ENCODE measurements around the gene TRAPPC14.
"Not testable (repeated sequence)": the region's sequence is repeated elsewhere in the genome, so short reads cannot be mapped to it uniquely, and the experiment has no call there.

Gene TRAPPC14

DNA sequence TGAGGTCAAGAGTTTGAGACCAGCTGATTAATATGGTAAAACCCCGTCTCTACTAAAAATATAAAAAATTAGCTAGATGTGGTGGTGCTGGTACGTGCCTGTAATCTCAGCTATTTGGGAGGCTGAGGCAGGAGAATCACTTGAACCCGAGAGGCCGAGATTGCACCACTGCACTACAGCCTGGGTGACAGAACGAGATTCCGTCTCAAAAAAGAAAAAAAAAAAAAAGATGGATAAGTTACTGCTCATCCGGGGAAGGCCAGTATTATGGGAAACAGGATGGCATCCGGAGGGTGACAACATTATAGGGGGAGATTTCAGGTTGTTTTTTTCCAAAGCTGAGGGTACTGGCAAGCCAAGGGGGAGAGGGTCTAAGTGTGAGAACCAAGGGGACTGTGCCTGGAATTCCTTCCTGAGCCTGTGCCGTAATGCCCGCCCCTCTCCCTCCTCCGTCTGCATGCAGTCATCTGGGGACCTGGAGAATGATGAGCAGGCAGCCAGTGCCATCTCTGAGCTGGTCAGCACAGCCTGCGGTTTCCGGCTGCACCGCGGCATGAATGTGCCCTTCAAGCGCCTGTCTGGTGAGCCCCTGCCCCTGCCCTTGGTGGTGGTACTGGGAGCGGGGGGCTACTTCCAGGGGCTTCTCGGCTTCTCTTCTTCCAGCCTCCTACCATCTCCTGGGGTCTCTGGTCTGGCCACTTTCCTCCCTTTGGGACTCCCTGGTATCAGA lies 5.4 kb downstream of the TRAPPC14 start:
- no peak for DNase-seq

DNA sequence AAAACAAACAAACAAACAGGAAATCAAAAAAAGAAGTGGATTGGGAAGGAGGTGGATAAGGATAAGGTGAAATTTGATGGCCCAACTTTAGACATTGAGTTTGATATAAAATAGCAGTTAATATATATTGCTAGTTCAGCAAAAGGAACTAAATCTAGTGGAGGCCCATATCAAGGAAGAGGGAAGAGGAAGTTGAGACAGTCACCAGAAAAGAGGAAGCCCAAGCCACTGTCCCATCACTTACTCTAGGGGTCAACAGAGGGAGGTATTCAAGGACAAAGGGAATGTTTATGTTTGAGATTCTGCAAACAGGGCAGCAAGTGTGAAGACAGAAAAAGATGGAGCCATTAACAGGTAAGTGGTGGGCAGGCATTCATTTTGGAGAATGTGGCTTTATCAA lies 6.1 kb downstream of the TRAPPC14 start:
- DNase-seq, result no peak

DNA sequence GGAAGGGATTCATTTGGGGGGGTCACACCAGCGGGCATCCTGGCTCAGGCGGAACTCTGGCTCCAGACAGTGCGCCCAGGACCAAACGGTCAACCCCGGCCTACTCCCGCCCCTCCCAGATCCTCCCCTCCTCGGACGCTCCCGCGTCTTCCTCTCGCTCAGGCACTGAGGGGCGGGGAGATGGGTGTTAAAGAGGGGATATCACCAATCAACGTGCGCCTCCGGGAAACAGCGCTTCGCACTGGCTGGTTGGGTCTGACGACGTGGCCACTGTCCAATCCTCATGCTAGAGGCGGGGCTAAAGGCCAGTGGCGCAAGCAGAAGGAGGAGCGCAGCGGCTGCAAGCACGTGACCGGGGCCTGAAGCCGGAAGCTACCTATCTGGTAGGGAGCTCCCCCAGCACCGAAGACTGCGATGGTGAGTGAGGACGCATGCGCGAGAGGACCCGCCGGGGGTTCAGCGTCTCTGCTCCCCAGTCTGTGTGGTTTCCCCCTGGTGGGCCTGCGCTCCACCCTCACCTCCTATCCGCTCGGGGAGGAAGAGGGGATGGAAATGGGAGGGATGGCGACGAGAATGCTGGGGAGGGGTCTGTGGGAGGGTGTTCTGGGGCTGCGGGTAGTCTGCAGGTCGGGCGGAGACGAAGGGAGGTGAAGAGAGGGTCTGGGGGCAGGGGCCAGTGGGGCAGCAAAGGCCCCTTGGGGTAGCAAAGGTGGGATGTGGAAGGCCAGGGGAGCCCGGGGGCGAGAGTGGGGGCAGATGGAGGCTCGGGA lies 9.8 kb downstream of the TRAPPC14 start, which contains the start of gene LAMTOR4:
TSS of gene LAMTOR4 (plus strand) at position 360 of the 770 bp plus-strand sequence. CDS start at position 415, 55 bp downstream.
- DNase-seq, result peak; percentile 96 to 98

DNA sequence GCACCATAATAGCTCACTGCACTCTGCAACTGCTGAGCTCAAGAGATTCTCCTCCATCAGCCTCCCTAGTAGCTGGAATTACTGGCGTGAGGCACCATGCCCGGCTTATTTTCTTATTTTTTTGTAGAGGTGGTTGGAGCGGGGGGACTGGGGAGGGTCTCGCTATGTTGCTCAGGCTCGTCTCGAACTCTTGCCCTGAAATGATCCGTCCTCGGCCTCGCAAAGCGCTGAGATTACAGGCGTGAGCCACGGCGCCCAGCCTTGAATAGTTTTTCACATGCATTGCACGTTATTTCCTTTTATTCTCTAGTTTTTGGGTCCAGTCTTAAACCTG lies 10.3 kb downstream of the TRAPPC14 start:
- no peak for DNase-seq

DNA sequence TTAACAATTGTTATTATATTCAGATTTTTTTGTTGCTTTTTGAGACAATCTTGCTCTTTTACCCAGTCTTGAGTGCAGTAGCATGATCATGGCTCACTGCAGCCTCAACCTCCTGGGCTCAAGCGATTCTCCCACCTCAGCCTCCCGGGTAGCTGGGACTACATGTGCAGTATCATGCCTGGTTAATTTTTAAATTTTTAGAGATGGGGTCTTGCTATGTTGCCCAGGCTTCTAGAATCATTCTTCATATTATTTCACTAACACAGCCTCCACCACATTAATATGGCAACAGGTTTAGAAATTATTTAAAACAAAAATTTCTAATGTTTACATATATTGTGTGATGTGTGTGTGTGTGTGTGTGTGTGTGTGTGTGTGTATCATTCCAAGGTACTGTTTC lies 11.2 kb downstream of the TRAPPC14 start:
- no peak for DNase-seq

GRCh38 chr7:100146350-100146749 lies 12.2 kb downstream of the TRAPPC14 start:
- DNase-seq, result not testable (repeated sequence)

- DNase-seq, result no peak
Measured at GRCh38 chr7:100142461-100142860, 16.1 kb downstream of the TRAPPC14 start.

DNA sequence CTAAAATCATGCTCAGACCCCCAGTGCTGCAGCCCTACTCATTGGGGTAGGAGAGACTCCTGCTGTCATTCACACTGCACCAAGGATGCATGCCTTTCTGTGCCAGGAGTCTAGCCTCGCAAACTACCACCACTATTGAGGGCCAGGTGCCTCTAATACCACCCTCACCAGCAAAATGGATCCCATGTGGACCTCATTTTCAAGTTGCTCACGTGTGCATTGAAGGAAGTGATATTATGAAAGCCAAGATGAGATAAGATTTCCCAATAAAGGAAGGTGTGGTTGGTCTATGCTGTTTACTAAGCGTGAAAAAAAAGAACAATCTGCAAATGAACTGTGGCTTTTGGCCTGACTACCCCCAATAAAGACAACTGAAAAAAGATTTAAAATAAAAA lies 17.0 kb downstream of the TRAPPC14 start:
- no peak for DNase-seq

- DNase-seq, result no peak
Measured at GRCh38 chr7:100137851-100138760, 20.4 kb downstream of the TRAPPC14 start.

- DNase-seq, result peak; percentile 64 to 66
Measured at GRCh38 chr7:100132697-100133151, 25.8 kb downstream of the TRAPPC14 start.

DNA sequence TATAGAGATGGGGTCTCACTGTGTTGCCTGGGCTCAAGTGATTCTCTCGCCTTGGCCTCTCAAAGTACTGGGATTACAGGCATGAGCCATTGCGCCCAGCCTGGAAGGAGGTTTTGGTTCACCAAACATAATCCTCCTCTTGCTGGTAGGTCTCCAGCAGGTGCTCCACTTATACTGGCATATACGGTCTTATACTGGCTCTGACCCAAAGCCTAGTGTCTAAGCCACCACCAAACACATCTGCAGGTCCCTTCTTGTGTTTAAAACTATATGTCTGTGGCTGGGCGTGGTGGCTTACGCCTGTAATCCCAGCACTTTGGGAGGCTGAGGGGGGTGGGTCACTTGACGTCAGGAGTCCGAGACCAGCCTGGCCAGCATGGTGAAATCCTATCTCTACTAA lies 26.4 kb downstream of the TRAPPC14 start:
- no peak for DNase-seq

- DNase-seq, result peak; percentile 78 to 90
Measured at GRCh38 chr7:100130608-100131453, 27.7 kb downstream of the TRAPPC14 start.

- not testable (repeated sequence) for DNase-seq
Measured at GRCh38 chr7:100130220-100130607, 28.3 kb downstream of the TRAPPC14 start.

- DNase-seq, result no peak
Measured at GRCh38 chr7:100128637-100128963, 29.9 kb downstream of the TRAPPC14 start.

DNA sequence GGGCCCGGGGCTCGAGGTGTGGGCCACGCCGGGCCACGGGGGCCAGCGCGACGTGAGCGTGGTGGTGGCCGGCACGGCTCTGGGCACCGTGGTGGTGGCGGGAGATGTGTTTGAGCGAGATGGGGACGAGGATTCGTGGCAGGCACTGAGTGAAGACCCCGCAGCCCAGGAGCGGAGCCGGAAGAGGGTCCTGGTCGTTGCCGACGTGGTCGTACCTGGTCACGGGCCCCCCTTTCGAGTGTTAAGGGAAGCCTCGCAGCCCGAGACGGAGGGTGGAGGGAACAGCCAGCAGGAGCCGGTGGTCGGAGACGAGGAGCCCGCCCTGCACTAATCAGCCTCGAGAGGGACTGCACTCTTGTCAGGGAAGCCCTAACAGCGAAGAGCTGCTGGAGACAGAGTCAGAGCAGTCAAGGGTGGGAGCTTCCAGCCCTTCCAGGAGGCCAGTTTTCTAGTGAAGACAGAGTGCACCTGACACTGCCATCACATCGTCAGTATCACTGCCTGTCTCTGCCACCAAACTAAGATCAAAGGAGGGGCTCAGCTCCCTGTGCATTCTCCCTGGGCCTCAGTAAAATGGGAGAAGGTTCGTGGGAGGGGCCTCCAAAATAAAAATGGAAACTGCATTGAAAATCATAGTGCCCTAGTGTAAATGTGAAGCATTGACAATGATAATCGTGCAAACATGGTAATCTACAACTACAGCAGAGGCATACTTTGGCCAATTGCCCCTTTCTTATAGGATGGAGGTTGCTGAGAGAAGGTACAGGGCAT lies 30.5 kb downstream of the TRAPPC14 start:
- DNase-seq, result peak in 1 of 2 donors; percentile 11

DNA sequence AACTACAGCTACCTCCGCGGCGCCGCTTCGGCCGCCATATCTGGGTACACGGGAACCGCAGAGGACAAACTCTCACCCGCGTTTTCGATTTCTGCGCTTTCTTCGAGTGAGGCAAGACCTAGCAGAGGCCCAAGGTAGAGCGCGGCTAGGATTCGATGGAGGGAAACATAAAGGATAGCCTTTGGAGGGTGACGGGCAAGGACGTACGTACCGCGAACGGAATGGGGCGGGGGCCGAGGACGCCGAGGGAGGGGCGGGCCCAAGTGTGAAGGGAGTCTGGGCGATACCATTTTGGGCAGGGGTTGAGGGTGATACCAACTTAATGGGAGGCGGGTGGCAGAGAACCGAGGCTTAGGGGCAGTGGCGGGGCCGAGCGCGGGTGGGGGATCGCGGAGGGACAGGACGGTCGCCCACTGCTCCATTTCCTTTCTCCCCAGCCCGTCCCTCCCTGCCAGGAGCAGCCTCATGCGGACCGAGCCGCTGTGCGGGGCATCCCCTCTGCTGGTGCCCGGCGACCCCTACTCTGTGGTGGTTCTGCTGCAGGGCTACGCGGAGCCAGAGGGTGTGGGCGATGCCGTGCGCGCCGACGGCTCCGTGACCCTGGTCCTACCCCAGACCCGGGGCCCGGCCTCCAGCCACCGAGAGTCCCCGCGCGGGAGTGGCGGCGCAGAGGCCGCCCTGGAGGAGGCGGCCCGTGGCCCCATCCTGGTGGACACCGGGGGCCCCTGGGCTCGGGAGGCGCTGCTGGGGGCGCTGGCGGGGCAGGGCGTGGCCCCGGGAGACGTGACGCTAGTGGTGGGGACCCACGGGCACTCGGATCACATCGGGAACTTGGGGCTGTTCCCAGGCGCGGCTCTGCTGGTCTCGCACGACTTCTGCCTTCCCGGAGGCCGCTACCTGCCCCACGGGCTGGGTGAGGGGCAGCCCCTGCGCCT lies 31.3 kb downstream of the TRAPPC14 start, which contains the start of gene MBLAC1:
TSS of gene MBLAC1 (plus strand) at position 37 of the 935 bp plus-strand sequence. CDS start at position 466, 429 bp downstream.
- DNase-seq, result peak; percentile 88 to 92

DNA sequence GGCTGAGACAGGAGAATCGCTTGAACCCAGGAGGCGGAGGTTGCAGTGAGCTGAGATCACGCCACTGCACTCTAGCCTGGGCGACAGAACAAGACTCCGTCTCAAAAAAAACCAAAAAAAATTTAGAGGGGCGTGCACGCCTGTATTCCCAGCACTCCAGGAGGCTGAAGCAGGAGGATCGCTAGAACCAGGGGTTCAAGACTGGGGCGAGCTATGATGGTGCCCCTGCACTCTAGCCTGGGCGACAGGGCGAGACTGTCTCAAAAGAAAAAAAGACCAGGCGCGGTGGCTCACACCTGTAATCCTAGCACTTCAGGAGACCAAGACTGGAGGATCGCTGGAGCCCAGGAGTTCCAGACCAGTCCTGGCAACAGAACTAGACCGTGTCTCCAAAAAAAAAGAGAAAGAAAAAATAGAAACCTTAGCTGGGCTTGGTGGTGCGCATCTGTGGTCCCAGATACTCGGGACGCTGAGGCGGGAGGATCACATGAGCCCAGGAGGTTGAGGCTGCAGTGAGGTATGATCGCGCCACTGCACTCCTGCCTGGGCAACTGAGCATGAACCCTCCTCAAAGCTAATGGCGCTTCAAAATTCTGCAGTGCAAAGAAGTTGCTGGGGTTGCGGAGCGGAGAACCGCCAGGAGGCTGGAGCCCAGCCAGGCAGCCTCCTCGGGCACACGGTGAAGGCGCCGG lies 32.1 kb downstream of the TRAPPC14 start:
- peak in 1 of 2 donors; percentile 13 for DNase-seq

GRCh38 chr7:100124301-100125230 lies 34.0 kb downstream of the TRAPPC14 start:
- DNase-seq, result no peak

All from activated CD4-positive, alpha-beta T cell treated with anti-CD3 and anti-CD28 coated beads for 4 hours (primary cell).